Suprapubic skin (tissue), 4 donors: Measurements from ENCODE around the gene HMGN4. TPM values are rescaled to one million over a fixed set of nuclear protein-coding genes. Genes with fewer than 3 reads are reported as not detected.

ENCODE experiments used
- DNase-seq, 2 donors: peaks; one replicate each; pipeline ENCODE4 v3.0.0-alpha.2; 2019; ENCODE audit warnings: low spot score in 2 of 2
- H3K27ac ChIP-seq: fragments of 200-600 bp; sonication (generic); one replicate; pipeline ENCODE4 v1.5.1; 2019
- H3K27me3 ChIP-seq: fragments of 200-600 bp; sonication (generic); one replicate; pipeline ENCODE4 v1.5.1; 2019
- H3K36me3 ChIP-seq: fragments of 200-600 bp; sonication (generic); one replicate; pipeline ENCODE4 v1.5.1; 2019
- H3K4me1 ChIP-seq: fragments of 200-600 bp; sonication (generic); one replicate; pipeline ENCODE4 v1.5.1; 2019
- H3K4me3 ChIP-seq: fragments of 200-600 bp; sonication (generic); one replicate; pipeline ENCODE4 v1.5.1; 2019; ENCODE audit warnings: mild to moderate bottlenecking
- H3K9me3 ChIP-seq: fragments of 200-600 bp; sonication (generic); one replicate; pipeline ENCODE4 v1.5.1; 2019
- CTCF ChIP-seq, 2 donors: fragments of 200-600 bp in 1 of 2; fragments of 450-650 bp in 1 of 2; sonication (generic) in 1 of 2; IDR thresholded peaks; one replicate each; pipeline ENCODE4 v1.5.1; 2016 to 2019; ENCODE audit warnings: antibody characterized with exemption in 2 of 2, mild to moderate bottlenecking in 1 of 2, moderate library complexity in 1 of 2
- EP300 ChIP-seq: sonication (generic); formaldehyde crosslinking; IDR thresholded peaks from one replicate; pipeline ENCODE4 v1.6.1; 2017; ENCODE audit warnings: antibody characterized with exemption
- POLR2A ChIP-seq, 2 donors: fragments of 450-650 bp; IDR thresholded peaks; one replicate each; pipeline ENCODE4 v1.6.1; 2017; ENCODE audit warnings: antibody characterized with exemption in 2 of 2, mild to moderate bottlenecking in 2 of 2, moderate library complexity in 2 of 2
- POLR2AphosphoS5 ChIP-seq, 3 donors: sonication (generic); formaldehyde crosslinking; IDR thresholded peaks; one replicate each; pipeline ENCODE4 v1.6.1; 2017; ENCODE audit warnings: antibody characterized with exemption in 3 of 3
- WGBS: methylation state at CpG from one replicate; pipeline ENCODE4 v1.1.5; 2018; 5-methylcytosine and 5-hydroxymethylcytosine counted together
- total RNA-seq, 4 donors: library from RNA; depleted of rRNA; stranded (reverse); fragments of >200 nt; gene quantifications; one replicate each; pipeline ENCODE4 v1.1.0, GENCODE V29; 2016

The HMGN4 gene
- total RNA-seq, 4 donors from 2014 or later = 25.2 to 48.5 (median 34.5) TPM

DNA sequence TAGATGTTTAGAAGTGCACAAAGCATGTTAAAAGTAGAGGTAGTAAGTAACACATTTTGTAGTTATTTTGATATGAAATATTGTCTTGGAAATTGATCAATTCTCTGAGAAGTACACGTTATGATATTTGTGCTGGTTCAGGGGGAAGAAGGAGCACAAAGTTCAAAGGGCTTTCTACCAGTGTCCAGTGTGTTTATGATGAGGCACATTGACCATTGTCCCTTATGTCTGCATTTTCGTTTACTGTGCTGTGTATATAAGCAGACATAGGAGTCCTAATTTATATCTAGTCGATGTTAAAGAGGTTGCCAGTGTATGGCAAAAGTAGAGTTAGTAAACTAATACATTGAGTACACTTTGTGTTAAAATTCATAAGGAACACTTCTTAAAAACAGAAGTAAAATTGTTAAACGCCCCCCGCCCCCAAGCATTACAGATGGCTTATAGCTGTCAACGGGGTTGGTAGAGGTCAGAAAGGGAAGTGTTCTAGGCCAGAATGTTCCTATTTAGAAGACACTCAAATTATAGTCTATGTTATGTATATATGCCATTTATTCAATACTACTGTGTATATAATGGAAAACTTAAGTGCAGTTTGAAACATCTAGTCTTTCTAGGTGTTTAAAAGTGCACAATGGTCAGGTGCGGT, 13.3 kb upstream of the HMGN4 start:
- DNase-seq = no peak
- peaks cover 29% of the 10 kb centered on the region for H3K4me1 ChIP-seq
- H3K36me3 ChIP-seq = no peaks in the 10 kb centered on the region
- H3K4me3 ChIP-seq = no peak overlapping the region
- no peak for TF ChIP-seq CTCF (IDR thresholded peaks at IDR 0.05)
- TF ChIP-seq EP300 = no peak
- TF ChIP-seq POLR2AphosphoS5 (IDR thresholded peaks at IDR 0.05) = no peak
- no peak for TF ChIP-seq POLR2A (IDR thresholded peaks at IDR 0.05)
- H3K9me3 ChIP-seq = no peaks in the 10 kb centered on the region
- H3K27ac ChIP-seq = no peak overlapping the region
- no peaks in the 10 kb centered on the region for H3K27me3 ChIP-seq
- 87% methylated on average over 7 of the region's 7 CpGs for WGBS

- Histone ChIP-seq H3K4me3 (no peak overlapping the region), H3K9me3 (no peaks in the 10 kb centered on the region), H3K4me1 (peaks cover 23% of the 10 kb centered on the region), H3K27ac (no peak overlapping the region), H3K36me3 (no peaks in the 10 kb centered on the region), H3K27me3 (no peaks in the 10 kb centered on the region)
- DNase-seq = no peak
- WGBS = 73% methylated on average over 2 of the region's 2 CpGs
- TF ChIP-seq CTCF (IDR thresholded peaks at IDR 0.05) (no peak), POLR2A (IDR thresholded peaks at IDR 0.05) (no peak), POLR2AphosphoS5 (IDR thresholded peaks at IDR 0.05) (no peak), EP300 (no peak)
These were observed 12.3 kb upstream of the HMGN4 start for GRCh38 chr6:26525838-26526237.

- no peaks in the 10 kb centered on the region for H3K9me3 ChIP-seq
- TF ChIP-seq POLR2AphosphoS5 (IDR thresholded peaks at IDR 0.05) = no peak
- no peak for TF ChIP-seq EP300
- TF ChIP-seq POLR2A (IDR thresholded peaks at IDR 0.05) = no peak
- no peak for TF ChIP-seq CTCF (IDR thresholded peaks at IDR 0.05)
- 92% methylated on average over 1 of the region's 1 CpG for WGBS
- no peak overlapping the region for H3K27ac ChIP-seq
- peaks cover 20% of the 10 kb centered on the region for H3K4me1 ChIP-seq
- H3K36me3 ChIP-seq = no peaks in the 10 kb centered on the region
- H3K4me3 ChIP-seq = no peak overlapping the region
- H3K27me3 ChIP-seq = no peaks in the 10 kb centered on the region
- DNase-seq = no peak
These were observed 11.2 kb upstream of the HMGN4 start for GRCh38 chr6:26526928-26527327.

GRCh38 chr6:26530203-26530602, 8.0 kb upstream of the HMGN4 start:
- Histone ChIP-seq H3K4me3 (no peak overlapping the region), H3K36me3 (no peaks in the 10 kb centered on the region), H3K4me1 (peaks cover 14% of the 10 kb centered on the region), H3K27ac (no peak overlapping the region), H3K27me3 (no peaks in the 10 kb centered on the region), H3K9me3 (no peaks in the 10 kb centered on the region)
- TF ChIP-seq POLR2A (IDR thresholded peaks at IDR 0.05) (no peak), EP300 (no peak), POLR2AphosphoS5 (IDR thresholded peaks at IDR 0.05) (no peak)
- DNase-seq = no peak
- WGBS = 100% methylated on average over 2 of the region's 2 CpGs

DNA sequence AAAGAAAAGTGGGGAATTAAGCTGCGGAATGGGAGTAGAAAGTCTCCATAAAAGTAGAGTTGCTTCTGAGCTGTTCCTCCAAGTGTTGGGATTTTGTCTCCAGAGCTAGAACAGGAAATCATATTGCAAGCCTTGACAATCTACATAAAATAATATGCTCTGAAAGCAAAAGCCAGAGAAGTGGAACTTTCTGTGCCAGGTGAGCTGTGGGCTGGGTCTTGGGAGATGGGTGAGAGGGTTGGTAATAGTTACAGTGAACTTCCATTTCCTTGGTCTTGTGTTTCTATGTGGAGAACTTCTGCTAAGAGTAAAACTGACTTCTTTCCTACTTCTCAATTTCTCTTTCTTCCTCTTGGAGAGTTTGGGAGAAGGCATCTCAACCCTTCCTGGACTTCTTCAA, 6.3 kb upstream of the HMGN4 start:
- 97% methylated on average over 1 of the region's 1 CpG for WGBS
- no peak for DNase-seq
- TF ChIP-seq POLR2A (IDR thresholded peaks at IDR 0.05) = no peak
- no peak for TF ChIP-seq EP300
- TF ChIP-seq CTCF (IDR thresholded peaks at IDR 0.05) = no peak
- TF ChIP-seq POLR2AphosphoS5 (IDR thresholded peaks at IDR 0.05) = no peak
- no peaks in the 10 kb centered on the region for H3K27me3 ChIP-seq
- H3K36me3 ChIP-seq = no peaks in the 10 kb centered on the region
- peaks cover 27% of the 10 kb centered on the region for H3K4me1 ChIP-seq
- H3K4me3 ChIP-seq = no peak overlapping the region
- H3K9me3 ChIP-seq = no peaks in the 10 kb centered on the region
- H3K27ac ChIP-seq = peak overlapping the region; percentile 20
